ENCODE results near the gene GABRB3. TPM values are rescaled to one million over a fixed set of nuclear protein-coding genes. Genes with fewer than 3 reads are reported as not detected.

The GABRB3 gene
- 1 to 10 TPM in 2 of 4 donors, under 1 TPM in 2; 0.67 to 2.3 (median 1.4) TPM for total RNA-seq

GRCh38 chr15:26772154-26773066 is at the start of gene GABRB3:
Gene GABRB3 (minus strand): TSS chr15:26773066.
- DNase-seq = no peak
- Histone ChIP-seq H3K4me1 (peaks cover 0 to 24% (median 15%) of the 10 kb centered on the region in 3 donors), H3K27ac (no peak within 1 kb of the TSS), H3K36me3 (no peaks in the 10 kb centered on the region), H3K9me3 (no peaks in the 10 kb centered on the region), H3K4me3 (peak within 1 kb of the TSS; percentile 30 to 68 (median 44)), H3K27me3 (peaks cover 0 to 70% (median 3%) of the 10 kb centered on the region in 4 donors)
- intact Hi-C loops (cut with DNase I) = no loop called here
- TF ChIP-seq CTCF (IDR thresholded peaks at IDR 0.05) (no peak), POLR2A (IDR thresholded peaks at IDR 0.05) (no peak)
- no CpG with 5 or more reads among the region's 112 CpGs for WGBS, 2 donors

DNA sequence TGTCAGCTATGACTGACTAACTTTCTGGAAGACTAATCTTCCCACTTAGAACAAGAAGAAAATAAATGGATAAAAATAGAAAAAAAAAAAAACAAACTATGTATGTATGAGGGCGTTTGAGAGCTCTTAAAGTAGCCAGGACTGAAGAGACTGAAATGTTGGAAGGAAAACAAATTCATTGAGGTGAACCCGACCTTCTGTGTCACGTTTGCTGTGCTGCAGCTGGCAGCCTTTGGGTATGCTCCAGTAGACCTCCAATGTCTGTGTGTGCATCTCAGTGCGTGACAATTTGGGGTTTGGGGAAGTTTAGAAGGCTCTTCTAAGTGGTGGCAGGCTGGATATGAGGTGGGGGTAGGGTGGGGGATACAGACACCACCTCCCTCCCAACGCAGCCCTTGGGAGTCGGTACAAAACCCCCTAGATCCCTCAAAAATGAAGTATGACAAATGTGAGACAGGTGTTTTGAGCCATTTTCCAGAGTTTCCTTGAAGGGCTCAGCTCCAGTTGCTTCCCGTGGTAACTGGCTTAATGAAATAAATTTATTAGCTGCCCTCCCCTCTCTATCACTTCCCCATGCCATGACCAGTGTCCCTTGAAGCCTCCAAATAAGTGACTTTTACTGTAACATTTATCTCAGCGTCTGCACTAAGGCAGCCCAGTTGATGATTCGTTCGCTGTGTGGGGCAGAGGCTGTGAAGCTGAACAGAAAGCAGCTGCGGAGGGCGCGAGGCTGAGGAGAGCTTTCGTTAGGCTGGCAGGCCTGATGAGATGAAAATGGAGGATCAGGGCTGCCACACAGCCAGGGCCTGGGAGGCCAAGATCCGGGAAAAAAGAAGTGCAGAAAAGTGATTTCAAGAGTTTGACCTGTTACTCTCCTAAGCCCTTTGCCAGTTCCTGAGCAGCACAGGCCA is 34.9 kb upstream of the GABRB3 start:
- Histone ChIP-seq H3K27me3 (no peaks in the 10 kb centered on the region), H3K36me3 (no peaks in the 10 kb centered on the region), H3K4me1 (no peaks in the 10 kb centered on the region), H3K27ac (no peak overlapping the region), H3K9me3 (peaks cover 0 to 6% (median 0%) of the 10 kb centered on the region in 3 donors), H3K4me3 (no peak overlapping the region)
- 43 to 47% methylated on average over 11 to 14 of the region's 15 CpGs for WGBS, 2 donors
- no peak for DNase-seq
- TF ChIP-seq POLR2A (IDR thresholded peaks at IDR 0.05) = no peak
- TF ChIP-seq CTCF (IDR thresholded peaks at IDR 0.05) = no peak
- intact Hi-C loops (cut with DNase I) = no loop called here

DNA sequence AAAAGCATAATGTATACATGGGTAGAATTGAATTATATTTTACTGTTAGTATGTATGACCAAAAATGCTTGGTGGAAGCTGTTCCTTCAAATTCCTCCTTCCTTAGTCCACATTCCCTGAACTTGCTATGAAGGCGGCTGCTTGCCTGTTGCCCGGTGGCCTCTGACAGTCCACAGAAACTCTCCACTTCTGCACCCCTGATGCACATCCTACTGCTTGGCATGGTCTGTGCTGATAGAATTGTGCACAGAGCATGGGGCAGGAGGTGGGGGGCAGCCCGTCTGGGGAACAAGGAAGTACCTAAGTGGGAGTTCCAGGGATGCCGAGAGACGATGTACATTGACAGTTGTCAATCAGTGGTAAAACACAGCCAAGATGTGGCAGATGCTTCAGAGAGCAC is 33.7 kb upstream of the GABRB3 start:
- no peak for DNase-seq
- H3K27me3 ChIP-seq = no peaks in the 10 kb centered on the region
- TF ChIP-seq CTCF (IDR thresholded peaks at IDR 0.05) = no peak
- TF ChIP-seq POLR2A (IDR thresholded peaks at IDR 0.05) = no peak
- H3K9me3 ChIP-seq = peaks cover 0 to 6% (median 0%) of the 10 kb centered on the region in 3 donors
- no peaks in the 10 kb centered on the region for H3K36me3 ChIP-seq
- H3K27ac ChIP-seq = no peak overlapping the region
- intact Hi-C loops (cut with DNase I) = no loop called here
- H3K4me1 ChIP-seq = no peaks in the 10 kb centered on the region
- 71 to 92% methylated on average over 2 to 5 of the region's 5 CpGs for WGBS, 2 donors
- H3K4me3 ChIP-seq = no peak overlapping the region

DNA sequence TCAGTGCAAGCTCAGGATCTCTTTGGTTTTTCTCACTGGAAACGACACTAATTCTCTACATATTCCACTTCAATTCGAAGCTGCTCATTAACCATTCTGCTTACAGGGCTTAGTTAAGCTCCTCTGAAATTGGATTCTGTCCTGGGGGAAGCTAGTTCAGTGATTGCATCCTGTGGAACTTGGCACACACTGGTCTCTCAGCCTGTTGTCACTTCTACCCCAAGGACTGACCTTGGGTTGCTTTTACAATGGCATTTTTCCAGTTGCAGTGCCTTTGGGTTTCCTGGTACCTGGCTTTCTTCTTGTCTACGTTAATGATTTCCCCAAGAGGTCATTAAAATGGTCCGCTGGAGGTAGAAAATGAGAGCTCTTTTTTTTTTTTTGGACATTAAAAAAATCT is 33.3 kb upstream of the GABRB3 start:
- TF ChIP-seq CTCF (IDR thresholded peaks at IDR 0.05) = no peak
- no peak for TF ChIP-seq POLR2A (IDR thresholded peaks at IDR 0.05)
- 40 to 51% methylated on average over 4 of the region's 4 CpGs for WGBS, 2 donors
- no peaks in the 10 kb centered on the region for H3K27me3 ChIP-seq
- no peak for DNase-seq
- H3K4me1 ChIP-seq = no peaks in the 10 kb centered on the region
- intact Hi-C loops (cut with DNase I) = no loop called here
- H3K36me3 ChIP-seq = no peaks in the 10 kb centered on the region
- H3K4me3 ChIP-seq = no peak overlapping the region
- H3K27ac ChIP-seq = no peak overlapping the region
- peaks cover 0 to 6% (median 0%) of the 10 kb centered on the region in 3 donors for H3K9me3 ChIP-seq
